Measurements from ENCODE around the gene EXOC1.

- TF ChIP-seq CTCF (conservative IDR thresholded peaks at IDR 0.05 in 1 of 2, IDR thresholded peaks at IDR 0.05 in 1 of 2; ENCODE audit: extremely low read depth in 1 of 2, insufficient read depth in 1 of 2, low read depth in 1 of 2, low read length in 2 of 2) (no peak), EZH2 (IDR thresholded peaks at IDR 0.05; ENCODE audit: borderline replicate concordance, low read length) (no peak)
These were observed 97.9 kb downstream of the EXOC1 start for GRCh38 chr4:55951191-55951922.

Measured in mammary epithelial cell (primary cell).